ENCODE data around the gene DYRK3. TPM values are rescaled to one million over a fixed set of nuclear protein-coding genes. Genes with fewer than 3 reads are reported as not detected.
A peak's percentile ranks its signal among the peaks of the same experiment; 100 is the strongest.

Gene DYRK3
- total RNA-seq, 1 donor from 2014 or later, result 17.9 TPM

GRCh38 chr1:206590025-206590758 lies 45.1 kb upstream of the DYRK3 start:
- intact Hi-C loops (cut with DNase I), result no loop called here
- DNase-seq (ENCODE audit: low spot score in 2 of 2), result no peak
- no peaks in the 10 kb centered on the region for H3K4me1 ChIP-seq
- no peaks in the 10 kb centered on the region for H3K27me3 ChIP-seq
- TF ChIP-seq, protein P1, sequence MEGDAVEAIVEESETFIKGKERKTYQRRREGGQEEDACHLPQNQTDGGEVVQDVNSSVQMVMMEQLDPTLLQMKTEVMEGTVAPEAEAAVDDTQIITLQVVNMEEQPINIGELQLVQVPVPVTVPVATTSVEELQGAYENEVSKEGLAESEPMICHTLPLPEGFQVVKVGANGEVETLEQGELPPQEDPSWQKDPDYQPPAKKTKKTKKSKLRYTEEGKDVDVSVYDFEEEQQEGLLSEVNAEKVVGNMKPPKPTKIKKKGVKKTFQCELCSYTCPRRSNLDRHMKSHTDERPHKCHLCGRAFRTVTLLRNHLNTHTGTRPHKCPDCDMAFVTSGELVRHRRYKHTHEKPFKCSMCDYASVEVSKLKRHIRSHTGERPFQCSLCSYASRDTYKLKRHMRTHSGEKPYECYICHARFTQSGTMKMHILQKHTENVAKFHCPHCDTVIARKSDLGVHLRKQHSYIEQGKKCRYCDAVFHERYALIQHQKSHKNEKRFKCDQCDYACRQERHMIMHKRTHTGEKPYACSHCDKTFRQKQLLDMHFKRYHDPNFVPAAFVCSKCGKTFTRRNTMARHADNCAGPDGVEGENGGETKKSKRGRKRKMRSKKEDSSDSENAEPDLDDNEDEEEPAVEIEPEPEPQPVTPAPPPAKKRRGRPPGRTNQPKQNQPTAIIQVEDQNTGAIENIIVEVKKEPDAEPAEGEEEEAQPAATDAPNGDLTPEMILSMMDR (IDR thresholded peaks at IDR 0.05), result peak in 2 of 3 experiments; percentile 11 to 18
- peaks cover 48 to 80% of the 10 kb centered on the region in 2 donors for H3K36me3 ChIP-seq
- no peak overlapping the region for H3K27ac ChIP-seq
- H3K4me3 ChIP-seq, result no peak overlapping the region
- H3K9me3 ChIP-seq, result no peaks in the 10 kb centered on the region

DNA sequence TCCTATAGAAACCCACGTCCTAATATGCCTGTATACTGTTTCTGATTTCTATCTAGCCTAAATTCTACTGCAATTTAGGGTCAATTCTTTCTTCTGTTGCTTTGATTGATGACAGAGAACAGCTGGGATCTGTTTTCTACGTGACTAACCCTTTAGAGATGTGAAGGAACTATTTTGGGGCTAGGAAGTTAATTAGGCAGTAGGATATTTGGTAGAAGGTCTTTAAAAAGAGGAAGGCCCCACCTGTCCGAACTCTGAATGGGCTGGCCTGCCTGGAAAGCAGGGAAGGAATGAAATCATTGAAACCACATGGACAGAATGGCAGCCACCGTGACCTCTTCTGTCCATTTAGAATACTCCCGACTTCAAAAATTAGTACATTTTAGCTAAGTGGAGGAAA lies 44.1 kb upstream of the DYRK3 start:
- H3K36me3 ChIP-seq, result peaks cover 58 to 80% of the 10 kb centered on the region in 2 donors
- H3K27me3 ChIP-seq, result no peaks in the 10 kb centered on the region
- H3K27ac ChIP-seq, result no peak overlapping the region
- no peaks in the 10 kb centered on the region for H3K9me3 ChIP-seq
- TF ChIP-seq, protein P1 (IDR thresholded peaks at IDR 0.05), result no peak
- intact Hi-C loops (cut with DNase I), result no loop called here
- no peak overlapping the region for H3K4me3 ChIP-seq
- no peaks in the 10 kb centered on the region for H3K4me1 ChIP-seq
- DNase-seq (ENCODE audit: low spot score in 2 of 2), result no peak

GRCh38 chr1:206591696-206592095 lies 43.6 kb upstream of the DYRK3 start:
- Histone ChIP-seq H3K4me1 (no peaks in the 10 kb centered on the region), H3K36me3 (peaks cover 62 to 80% of the 10 kb centered on the region in 2 donors), H3K27ac (no peak overlapping the region), H3K4me3 (no peak overlapping the region), H3K27me3 (no peaks in the 10 kb centered on the region), H3K9me3 (no peaks in the 10 kb centered on the region)
- DNase-seq (ENCODE audit: low spot score in 2 of 2), result no peak
- TF ChIP-seq, protein P1 (IDR thresholded peaks at IDR 0.05), result no peak
- intact Hi-C loops (cut with DNase I), result no loop called here

- H3K4me1 ChIP-seq, result no peaks in the 10 kb centered on the region
- H3K4me3 ChIP-seq, result no peak overlapping the region
- intact Hi-C loops (cut with DNase I), result no loop called here
- TF ChIP-seq, protein P1 (IDR thresholded peaks at IDR 0.05), result no peak
- H3K27ac ChIP-seq, result no peak overlapping the region
- DNase-seq (ENCODE audit: low spot score in 2 of 2), result no peak
- H3K36me3 ChIP-seq, result peaks cover 60 to 82% of the 10 kb centered on the region in 2 donors
- H3K9me3 ChIP-seq, result no peaks in the 10 kb centered on the region
- H3K27me3 ChIP-seq, result no peaks in the 10 kb centered on the region
These were observed 41.9 kb upstream of the DYRK3 start for GRCh38 chr1:206593351-206593925.

DNA sequence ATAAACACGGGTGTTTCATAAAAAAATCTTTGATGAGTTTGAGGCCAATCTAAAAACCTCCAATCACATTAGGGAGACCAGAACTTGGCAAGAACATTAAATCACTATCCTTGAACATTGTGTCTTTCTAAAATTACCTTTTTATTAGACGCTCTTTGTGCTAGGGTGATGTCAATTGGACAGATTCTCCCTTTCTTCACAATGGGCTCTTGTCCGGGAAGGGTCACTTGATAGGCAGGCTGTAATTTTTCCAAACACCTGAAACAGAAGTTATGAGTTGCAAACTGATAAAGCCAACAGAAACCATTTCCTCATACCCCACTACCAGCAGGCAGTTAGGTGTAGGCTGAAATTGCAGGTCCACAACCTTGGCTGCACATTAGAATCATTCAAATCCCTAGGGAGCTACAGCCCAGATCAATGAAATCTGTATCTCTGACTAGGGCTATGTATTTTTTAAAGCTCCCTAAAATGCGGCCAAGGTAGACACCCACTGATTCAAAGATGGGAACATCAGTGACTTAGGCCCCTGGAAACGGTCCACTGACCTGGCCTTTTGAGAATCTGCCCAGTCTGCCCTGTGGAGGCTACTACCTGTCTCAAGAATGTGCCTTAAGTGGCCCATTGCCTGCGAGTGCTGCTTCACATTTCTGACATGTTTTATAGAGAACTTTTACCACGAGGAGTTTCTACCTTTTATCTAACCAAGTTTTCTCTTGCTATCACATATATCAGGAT lies 39.6 kb upstream of the DYRK3 start:
- no peak for DNase-seq (ENCODE audit: low spot score in 2 of 2)
- no peaks in the 10 kb centered on the region for H3K4me1 ChIP-seq
- no peak overlapping the region for H3K27ac ChIP-seq
- TF ChIP-seq, protein P1 (IDR thresholded peaks at IDR 0.05), result no peak
- no peak overlapping the region for H3K4me3 ChIP-seq
- no peaks in the 10 kb centered on the region for H3K9me3 ChIP-seq
- no peaks in the 10 kb centered on the region for H3K27me3 ChIP-seq
- peaks cover 72 to 97% of the 10 kb centered on the region in 2 donors for H3K36me3 ChIP-seq
- intact Hi-C loops (cut with DNase I), result no loop called here
